Right lobe of liver (tissue), 4 donors: Measurements from ENCODE around the gene VPS29.

ENCODE experiments used
- POLR2A ChIP-seq: fragments of 450-650 bp; IDR thresholded peaks from one replicate; pipeline ENCODE4 v1.6.1; 2017; ENCODE audit warnings: antibody characterized with exemption, mild to moderate bottlenecking
- TF ChIP-seq, protein P1 (sequence below), 4 donors: fragments of 200-600 bp in 3 of 4; fragments of 450-650 bp in 1 of 4; IDR thresholded peaks; one replicate each; pipeline versions ENCODE4 v1.5.1 to v1.8.0; 2016 to 2022; ENCODE audit warnings: antibody characterized with exemption in 4 of 4, mild to moderate bottlenecking in 2 of 4
- donor health status: DM: no; HTN: no; CAD: no.
- donor health status: DM: no; HTN: no; CAD: no.
- donor health status: DM: no; HTN: yes; CAD: no.

- TF ChIP-seq, protein P1, sequence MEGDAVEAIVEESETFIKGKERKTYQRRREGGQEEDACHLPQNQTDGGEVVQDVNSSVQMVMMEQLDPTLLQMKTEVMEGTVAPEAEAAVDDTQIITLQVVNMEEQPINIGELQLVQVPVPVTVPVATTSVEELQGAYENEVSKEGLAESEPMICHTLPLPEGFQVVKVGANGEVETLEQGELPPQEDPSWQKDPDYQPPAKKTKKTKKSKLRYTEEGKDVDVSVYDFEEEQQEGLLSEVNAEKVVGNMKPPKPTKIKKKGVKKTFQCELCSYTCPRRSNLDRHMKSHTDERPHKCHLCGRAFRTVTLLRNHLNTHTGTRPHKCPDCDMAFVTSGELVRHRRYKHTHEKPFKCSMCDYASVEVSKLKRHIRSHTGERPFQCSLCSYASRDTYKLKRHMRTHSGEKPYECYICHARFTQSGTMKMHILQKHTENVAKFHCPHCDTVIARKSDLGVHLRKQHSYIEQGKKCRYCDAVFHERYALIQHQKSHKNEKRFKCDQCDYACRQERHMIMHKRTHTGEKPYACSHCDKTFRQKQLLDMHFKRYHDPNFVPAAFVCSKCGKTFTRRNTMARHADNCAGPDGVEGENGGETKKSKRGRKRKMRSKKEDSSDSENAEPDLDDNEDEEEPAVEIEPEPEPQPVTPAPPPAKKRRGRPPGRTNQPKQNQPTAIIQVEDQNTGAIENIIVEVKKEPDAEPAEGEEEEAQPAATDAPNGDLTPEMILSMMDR (IDR thresholded peaks at IDR 0.05), result no peak
- no peak for TF ChIP-seq POLR2A
Measured at GRCh38 chr12:110508071-110508586, 6.2 kb upstream of the VPS29 start.
